Keratinocyte (primary cell): ENCODE measurements around the gene MAP4K3. TPM values are rescaled to one million over a fixed set of nuclear protein-coding genes. Genes with fewer than 3 reads are reported as not detected.
A peak's percentile ranks its signal among the peaks of the same experiment; 100 is the strongest.

ENCODE experiments used
- DNase-seq: peaks from one replicate; pipeline ENCODE4 v3.0.0-alpha.2; 2011; ENCODE audit warnings: low read depth, missing footprints, low spot score
- FAIRE-seq: peaks from 2 replicates; lab custom pipeline; 2011; peaks lifted over from hg19 to GRCh38; lab: Jason Lieb, UNC
- H2AFZ ChIP-seq: 2 replicates; pipeline ENCODE4 v1.6.0; 2012; ENCODE audit warnings: low read length, control low read depth, inconsistent platforms; ENCODE audit not compliant: control insufficient read depth
- H3K27ac ChIP-seq: 2 replicates; pipeline ENCODE4 v1.5.1; 2011; ENCODE audit warnings: low read length; ENCODE audit not compliant: control insufficient read depth, insufficient read depth
- H3K27me3 ChIP-seq: 3 replicates; pipeline ENCODE4 v1.6.0; 2011; ENCODE audit warnings: low read length; ENCODE audit not compliant: control insufficient read depth, insufficient read depth; ENCODE audit errors: extremely low read depth
- H3K36me3 ChIP-seq, 2 experiments: 2 replicates in 1 of 2; 3 replicates in 1 of 2; pipeline ENCODE4 v1.5.1; 2011; ENCODE audit warnings: low read length in 2 of 2, mild to moderate bottlenecking in 1 of 2; ENCODE audit not compliant: control insufficient read depth in 2 of 2, insufficient read depth in 2 of 2; ENCODE audit errors: extremely low read depth in 1 of 2
- H3K4me1 ChIP-seq: 3 replicates; pipeline ENCODE4 v1.5.1; 2011; ENCODE audit warnings: low read length; ENCODE audit not compliant: control insufficient read depth, insufficient read depth; ENCODE audit errors: extremely low read depth
- H3K4me2 ChIP-seq: 3 replicates; pipeline ENCODE4 v1.6.0; 2011; ENCODE audit warnings: low read depth, low read length; ENCODE audit not compliant: control insufficient read depth, insufficient read depth; ENCODE audit errors: extremely low read depth
- H3K4me3 ChIP-seq, 3 experiments: fragments of 200-600 bp in 1 of 3; sonication (generic) in 1 of 3; 2 replicates in 2 of 3; 3 replicates in 1 of 3; pipeline ENCODE4 v1.5.1; 2011 to 2016; ENCODE audit warnings: low read length in 3 of 3, mild to moderate bottlenecking in 3 of 3, control low read depth in 2 of 3, inconsistent platforms in 1 of 3, low read depth in 1 of 3, mixed read lengths in 1 of 3, mixed run types in 1 of 3, moderate library complexity in 1 of 3; ENCODE audit not compliant: control insufficient read depth in 2 of 3, insufficient read depth in 2 of 3; ENCODE audit errors: extremely low read depth in 1 of 3
- H3K79me2 ChIP-seq: 2 replicates; pipeline ENCODE4 v1.6.0; 2012; ENCODE audit warnings: low read length; ENCODE audit not compliant: control insufficient read depth, insufficient read depth
- H3K9ac ChIP-seq: 3 replicates; pipeline ENCODE4 v1.6.0; 2011; ENCODE audit warnings: low read length; ENCODE audit not compliant: control insufficient read depth, insufficient read depth; ENCODE audit errors: extremely low read depth
- H3K9me1 ChIP-seq: 3 replicates; pipeline ENCODE4 v1.6.0; 2011; ENCODE audit warnings: low read length; ENCODE audit not compliant: control insufficient read depth, insufficient read depth; ENCODE audit errors: extremely low read depth
- H3K9me3 ChIP-seq: 2 replicates; pipeline ENCODE4 v1.5.1; 2012; ENCODE audit warnings: low read depth, low read length; ENCODE audit not compliant: control insufficient read depth
- H4K20me1 ChIP-seq: 3 replicates; pipeline ENCODE4 v1.6.0; 2011; ENCODE audit warnings: low read length; ENCODE audit not compliant: control insufficient read depth, insufficient read depth; ENCODE audit errors: extremely low read depth
- CTCF ChIP-seq, 3 experiments: IDR thresholded peaks in 1 of 3; conservative IDR thresholded peaks in 1 of 3; optimal IDR thresholded peaks in 1 of 3; 2 replicates in 2 of 3; 3 replicates in 1 of 3; pipeline versions ENCODE3 to v1.5.1; 2011; ENCODE audit warnings: low read length in 3 of 3, mild to moderate bottlenecking in 3 of 3, moderate library complexity in 2 of 3, control low read depth in 1 of 3, inconsistent platforms in 1 of 3; ENCODE audit not compliant: insufficient read depth in 2 of 3; ENCODE audit errors: extremely low read depth in 1 of 3
- EZH2 ChIP-seq: IDR thresholded peaks from one replicate; pipeline ENCODE4 v1.6.1; 2012; ENCODE audit warnings: inconsistent platforms, mild to moderate bottlenecking, low read length, moderate library complexity
- dilution Hi-C: fragments of 300-500 bp; cut with MboI; formaldehyde crosslinking; loops from one replicate; pipeline ENCODE4 v1.7.0; 2020; ENCODE audit warnings: low sequenced_read_pairs; ENCODE audit not compliant: extremely low pct_ligation_motif_present
- polyA plus RNA-seq, 5 experiments: library from polyadenylated mRNA; depleted of rRNA in 3 of 5; stranded (reverse) in 3 of 5; stranded (forward) in 1 of 5; unstranded in 1 of 5; fragments of >200 nt; gene quantifications; 1 replicate in 1 of 5; 2 replicates in 3 of 5; 3 replicates in 1 of 5; pipeline versions ENCODE4 v1.2.1 to v1.2.3, GENCODE V29; 2011 to 2012; ENCODE audit warnings: missing spikeins in 2 of 5, low read depth in 1 of 5, low replicate concordance in 1 of 5

Gene MAP4K3
- polyA plus RNA-seq, 1 donor (not counting 4 experiments of a cell fraction or from before 2014, with no cell fraction given) = 19.4 TPM

- Histone ChIP-seq H3K27me3 (no peaks in the 10 kb centered on the region), H3K79me2 (no peaks in the 10 kb centered on the region), H3K36me3 (no peaks in the 10 kb centered on the region), H3K9me1 (no peaks in the 10 kb centered on the region), H2AFZ (no peak overlapping the region), H3K4me2 (no peak overlapping the region), H4K20me1 (no peaks in the 10 kb centered on the region), H3K4me3 (no peak overlapping the region), H3K9me3 (no peaks in the 10 kb centered on the region), H3K9ac (no peak overlapping the region), H3K27ac (no peak overlapping the region), H3K4me1 (peaks cover 11% of the 10 kb centered on the region)
- no peak for TF ChIP-seq EZH2
- DNase-seq = no peak
- no peak for FAIRE-seq
- dilution Hi-C loops = no loop called here
Observed at GRCh38 chr2:39443009-39443408, 5.9 kb upstream of the MAP4K3 start.

GRCh38 chr2:39437522-39438296, 624 bp upstream of the MAP4K3 start:
- Histone ChIP-seq H3K27ac (peak overlapping the region; percentile 82), H3K79me2 (peaks cover 41% of the 10 kb centered on the region), H3K27me3 (no peaks in the 10 kb centered on the region), H3K9ac (peak overlapping the region; percentile 88), H4K20me1 (no peaks in the 10 kb centered on the region), H3K4me3 (peak overlapping the region; percentile 71 to 89 (median 88)), H3K9me1 (no peaks in the 10 kb centered on the region), H2AFZ (peak overlapping the region; percentile 89), H3K36me3 (no peaks in the 10 kb centered on the region), H3K4me1 (peaks cover 28% of the 10 kb centered on the region), H3K4me2 (peak overlapping the region; percentile 96), H3K9me3 (no peaks in the 10 kb centered on the region)
- FAIRE-seq (peak; percentile 17), DNase-seq (peak; percentile 30)
- no peak for TF ChIP-seq EZH2
- no peak for TF ChIP-seq CTCF (optimal IDR thresholded peaks at IDR 0.05 in 1 of 3, IDR thresholded peaks at IDR 0.05 in 1 of 3, conservative IDR thresholded peaks at IDR 0.05 in 1 of 3; ENCODE audit: extremely low read depth in 1 of 3, insufficient read depth in 2 of 3, low read length in 3 of 3)
- dilution Hi-C loops = no loop called here
